ENCODE results near the gene DISC1.

DNA sequence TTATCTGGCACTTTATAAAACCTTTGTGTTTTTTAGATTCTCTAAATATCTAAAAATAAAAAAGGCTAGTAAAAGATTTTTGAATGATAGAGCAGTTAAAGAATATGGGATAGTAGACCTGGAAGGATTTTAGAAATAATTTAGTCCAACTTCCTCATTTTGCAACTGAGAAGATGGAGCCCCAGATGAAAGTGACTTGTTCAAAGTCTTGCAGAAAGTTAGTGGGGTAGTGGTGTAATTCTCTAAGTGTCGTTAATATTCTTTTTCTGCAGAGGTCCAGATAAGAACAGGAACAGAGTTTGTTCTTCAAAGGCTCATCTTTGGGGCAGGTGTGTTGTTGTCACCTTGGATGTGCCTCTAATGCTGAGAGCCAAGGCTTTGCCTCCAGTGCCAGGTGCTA, 159.5 kb downstream of the DISC1 start:
- TF ChIP-seq POLR2A (IDR thresholded peaks at IDR 0.05; ENCODE audit: low read depth, low read length) = no peak
- no peak for TF ChIP-seq TAF1 (IDR thresholded peaks at IDR 0.05; ENCODE audit: borderline replicate concordance, low read depth, low read length)
- no peak for TF ChIP-seq POLR2AphosphoS5 (IDR thresholded peaks at IDR 0.05; ENCODE audit: low read depth, low read length)

All from GM12892 (cell line).